ENCODE results near the gene KLK4. TPM values are rescaled to one million over a fixed set of nuclear protein-coding genes. Genes with fewer than 3 reads are reported as not detected.
A peak's percentile ranks its signal among the peaks of the same experiment; 100 is the strongest.

KLK4 gene
- total and polyA plus RNA-seq, 9 of the 15 experiments (the other 6 are each of a cell fraction or from before 2014, with no cell fraction given) = not detected

GRCh38 chr19:50870417-50871089 is 40.6 kb downstream of the KLK4 start (continued):
- TF ChIP-seq HNRNPK (IDR thresholded peaks at IDR 0.05; ENCODE audit: low read depth, low read length, poor library complexity, severe bottlenecking) = no peak
- peak; percentile 90 for TF ChIP-seq XRCC5 (IDR thresholded peaks at IDR 0.05; ENCODE audit: low read depth, low read length)
- peak; percentile 93; the same call in 1 of the 2 replicates for TF ChIP-seq FOXK1 (CRISPR knock-in tag; IDR thresholded peaks at IDR 0.05; ENCODE audit: borderline replicate concordance)
- TF ChIP-seq ZNF197 (CRISPR knock-in tag; IDR thresholded peaks at IDR 0.05; ENCODE audit: low read depth) = no peak
- no peak for TF ChIP-seq POLR3G (IDR thresholded peaks at IDR 0.05; ENCODE audit: extremely low read depth, insufficient read length, insufficient replicate concordance)
- TF ChIP-seq, protein P1, sequence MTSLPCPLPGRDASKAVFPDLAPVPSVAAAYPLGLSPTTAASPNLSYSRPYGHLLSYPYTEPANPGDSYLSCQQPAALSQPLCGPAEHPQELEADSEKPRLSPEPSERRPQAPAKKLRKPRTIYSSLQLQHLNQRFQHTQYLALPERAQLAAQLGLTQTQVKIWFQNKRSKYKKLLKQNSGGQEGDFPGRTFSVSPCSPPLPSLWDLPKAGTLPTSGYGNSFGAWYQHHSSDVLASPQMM (CRISPR knock-in tag; IDR thresholded peaks at IDR 0.05) = no peak
- TF ChIP-seq, protein P2, sequence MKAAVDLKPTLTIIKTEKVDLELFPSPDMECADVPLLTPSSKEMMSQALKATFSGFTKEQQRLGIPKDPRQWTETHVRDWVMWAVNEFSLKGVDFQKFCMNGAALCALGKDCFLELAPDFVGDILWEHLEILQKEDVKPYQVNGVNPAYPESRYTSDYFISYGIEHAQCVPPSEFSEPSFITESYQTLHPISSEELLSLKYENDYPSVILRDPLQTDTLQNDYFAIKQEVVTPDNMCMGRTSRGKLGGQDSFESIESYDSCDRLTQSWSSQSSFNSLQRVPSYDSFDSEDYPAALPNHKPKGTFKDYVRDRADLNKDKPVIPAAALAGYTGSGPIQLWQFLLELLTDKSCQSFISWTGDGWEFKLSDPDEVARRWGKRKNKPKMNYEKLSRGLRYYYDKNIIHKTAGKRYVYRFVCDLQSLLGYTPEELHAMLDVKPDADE (conservative IDR thresholded peaks at IDR 0.05; ENCODE audit: control insufficient read depth, low read depth, low read length) = no peak; the same call in 1 of the 2 replicates
- TF ChIP-seq, protein P3, sequence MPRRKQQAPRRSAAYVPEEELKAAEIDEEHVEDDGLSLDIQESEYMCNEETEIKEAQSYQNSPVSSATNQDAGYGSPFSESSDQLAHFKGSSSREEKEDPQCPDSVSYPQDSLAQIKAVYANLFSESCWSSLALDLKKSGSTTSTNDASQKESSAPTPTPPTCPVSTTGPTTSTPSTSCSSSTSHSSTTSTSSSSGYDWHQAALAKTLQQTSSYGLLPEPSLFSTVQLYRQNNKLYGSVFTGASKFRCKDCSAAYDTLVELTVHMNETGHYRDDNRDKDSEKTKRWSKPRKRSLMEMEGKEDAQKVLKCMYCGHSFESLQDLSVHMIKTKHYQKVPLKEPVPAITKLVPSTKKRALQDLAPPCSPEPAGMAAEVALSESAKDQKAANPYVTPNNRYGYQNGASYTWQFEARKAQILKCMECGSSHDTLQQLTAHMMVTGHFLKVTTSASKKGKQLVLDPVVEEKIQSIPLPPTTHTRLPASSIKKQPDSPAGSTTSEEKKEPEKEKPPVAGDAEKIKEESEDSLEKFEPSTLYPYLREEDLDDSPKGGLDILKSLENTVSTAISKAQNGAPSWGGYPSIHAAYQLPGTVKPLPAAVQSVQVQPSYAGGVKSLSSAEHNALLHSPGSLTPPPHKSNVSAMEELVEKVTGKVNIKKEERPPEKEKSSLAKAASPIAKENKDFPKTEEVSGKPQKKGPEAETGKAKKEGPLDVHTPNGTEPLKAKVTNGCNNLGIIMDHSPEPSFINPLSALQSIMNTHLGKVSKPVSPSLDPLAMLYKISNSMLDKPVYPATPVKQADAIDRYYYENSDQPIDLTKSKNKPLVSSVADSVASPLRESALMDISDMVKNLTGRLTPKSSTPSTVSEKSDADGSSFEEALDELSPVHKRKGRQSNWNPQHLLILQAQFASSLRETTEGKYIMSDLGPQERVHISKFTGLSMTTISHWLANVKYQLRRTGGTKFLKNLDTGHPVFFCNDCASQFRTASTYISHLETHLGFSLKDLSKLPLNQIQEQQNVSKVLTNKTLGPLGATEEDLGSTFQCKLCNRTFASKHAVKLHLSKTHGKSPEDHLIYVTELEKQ (CRISPR knock-in tag; IDR thresholded peaks at IDR 0.05) = no peak
- TF ChIP-seq ZFPM2 (CRISPR knock-in tag; IDR thresholded peaks at IDR 0.05) = no peak
- no peak for TF ChIP-seq MAFF (IDR thresholded peaks at IDR 0.05; ENCODE audit: low read length)
- peak; percentile 64; the same call in 1 of the 2 replicates for TF ChIP-seq ZC3H11A (IDR thresholded peaks at IDR 0.05; ENCODE audit: low read depth, low read length)
- peak in 1 of 2 experiments; percentile 38; a peak in 2 of 4 replicates for TF ChIP-seq TRIM24 (IDR thresholded peaks at IDR 0.05)
- peak; percentile 70 for TF ChIP-seq BACH1 (tag; IDR thresholded peaks at IDR 0.05)
- peak; percentile 35 for TF ChIP-seq NEUROD1 (IDR thresholded peaks at IDR 0.05; ENCODE audit: borderline replicate concordance, low read depth, low read length, partially characterized antibody)
- TF ChIP-seq NCOR1 (IDR thresholded peaks at IDR 0.05) = no peak
- no peak for TF ChIP-seq ZNF134 (CRISPR knock-in tag; conservative IDR thresholded peaks at IDR 0.05)
- no peak for TF ChIP-seq ZNF253 (CRISPR knock-in tag; conservative IDR thresholded peaks at IDR 0.05)
- TF ChIP-seq TCF7L2 (IDR thresholded peaks at IDR 0.05; ENCODE audit: low read depth, low read length) = no peak
- TF ChIP-seq CBX8 (IDR thresholded peaks at IDR 0.05; ENCODE audit: borderline replicate concordance, extremely low read depth, low read depth, low read length, poor library complexity, severe bottlenecking) = no peak
- TF ChIP-seq MAX (CRISPR knock-in tag; IDR thresholded peaks at IDR 0.05) = peak; percentile 79
- TF ChIP-seq GATAD2A (IDR thresholded peaks at IDR 0.05) = peak; percentile 51; the same call in 1 of the 2 replicates
- peak; percentile 88 for TF ChIP-seq TFAP4 (CRISPR knock-in tag; IDR thresholded peaks at IDR 0.05; ENCODE audit: borderline replicate concordance)

All from K562 (cell line).